NK-92 (cell line): ENCODE measurements around the gene ST8SIA1.

Source experiments
- DNase-seq: peaks from one replicate; lab custom pipeline; 2025; ENCODE audit not compliant: unreplicated experiment; lab: John Stamatoyannopoulos, UW

Gene ST8SIA1

GRCh38 chr12:22332202-22332601 lies 2.3 kb downstream of the ST8SIA1 start:
- no peak for DNase-seq

GRCh38 chr12:22329621-22330020 lies 4.9 kb downstream of the ST8SIA1 start:
- no peak for DNase-seq

- DNase-seq, result no peak
These were observed 9.3 kb downstream of the ST8SIA1 start for GRCh38 chr12:22325218-22325617.

GRCh38 chr12:22322091-22322490 lies 12.4 kb downstream of the ST8SIA1 start:
- DNase-seq, result no peak

GRCh38 chr12:22321638-22322037 lies 12.9 kb downstream of the ST8SIA1 start:
- DNase-seq, result no peak

GRCh38 chr12:22321018-22321605 lies 13.4 kb downstream of the ST8SIA1 start:
- no peak for DNase-seq

GRCh38 chr12:22318108-22318737 lies 16.3 kb downstream of the ST8SIA1 start:
- DNase-seq, result no peak

- DNase-seq, result no peak
These were observed 20.6 kb downstream of the ST8SIA1 start for GRCh38 chr12:22313963-22314330.

- no peak for DNase-seq
These were observed 21.1 kb downstream of the ST8SIA1 start for GRCh38 chr12:22313286-22313962.

- no peak for DNase-seq
These were observed 22.2 kb downstream of the ST8SIA1 start for GRCh38 chr12:22312336-22312735.

GRCh38 chr12:22310709-22311108 lies 23.8 kb downstream of the ST8SIA1 start:
- DNase-seq, result no peak

- no peak for DNase-seq
These were observed 24.2 kb downstream of the ST8SIA1 start for GRCh38 chr12:22310275-22310674.

GRCh38 chr12:22307811-22308210 lies 26.7 kb downstream of the ST8SIA1 start:
- DNase-seq, result no peak

GRCh38 chr12:22306311-22306710 lies 28.2 kb downstream of the ST8SIA1 start:
- no peak for DNase-seq

- DNase-seq, result no peak
These were observed 30.2 kb downstream of the ST8SIA1 start for GRCh38 chr12:22304341-22304740.

- DNase-seq, result no peak
These were observed 35.1 kb downstream of the ST8SIA1 start for GRCh38 chr12:22299294-22299912.

GRCh38 chr12:22289250-22289649 lies 45.3 kb downstream of the ST8SIA1 start:
- DNase-seq, result no peak

- no peak for DNase-seq
These were observed 46.5 kb downstream of the ST8SIA1 start for GRCh38 chr12:22287776-22288621.

GRCh38 chr12:22287101-22287500 lies 47.4 kb downstream of the ST8SIA1 start:
- DNase-seq, result no peak

GRCh38 chr12:22286569-22286968 lies 47.9 kb downstream of the ST8SIA1 start:
- no peak for DNase-seq

- DNase-seq, result no peak
These were observed 48.7 kb downstream of the ST8SIA1 start for GRCh38 chr12:22285846-22286245.
